ENCODE data around the gene C19orf38.

C19orf38 gene

DNA sequence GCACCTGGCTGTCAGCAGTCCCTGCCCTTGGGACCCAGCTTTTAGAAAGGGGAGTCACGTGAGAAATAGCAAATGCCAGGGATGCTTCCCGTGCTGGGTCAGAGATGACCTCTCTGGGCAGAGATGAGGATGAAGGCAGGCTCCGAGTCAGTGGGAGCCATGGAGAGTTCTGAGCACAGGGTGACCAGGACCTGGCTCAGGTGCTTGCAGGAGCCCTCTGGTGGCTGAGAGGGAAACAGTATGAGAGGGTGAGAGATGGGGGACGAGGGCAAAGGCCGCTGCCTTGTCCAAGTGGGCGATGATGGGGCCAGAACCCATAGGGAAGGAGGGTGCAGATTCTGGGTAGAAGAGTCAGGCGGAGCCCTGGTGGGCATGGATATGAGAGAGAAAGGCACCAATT is 28.0 kb upstream of the C19orf38 start:
- no peak overlapping the region for H3K4me3 ChIP-seq (ENCODE audit: low read depth, low read length)
- no peak for DNase-seq (ENCODE audit: low read depth, low spot score)
- in situ Hi-C loops (cut with HindIII; ENCODE audit: low sequenced_read_pairs): no loop called here
- TF ChIP-seq, protein P1, sequence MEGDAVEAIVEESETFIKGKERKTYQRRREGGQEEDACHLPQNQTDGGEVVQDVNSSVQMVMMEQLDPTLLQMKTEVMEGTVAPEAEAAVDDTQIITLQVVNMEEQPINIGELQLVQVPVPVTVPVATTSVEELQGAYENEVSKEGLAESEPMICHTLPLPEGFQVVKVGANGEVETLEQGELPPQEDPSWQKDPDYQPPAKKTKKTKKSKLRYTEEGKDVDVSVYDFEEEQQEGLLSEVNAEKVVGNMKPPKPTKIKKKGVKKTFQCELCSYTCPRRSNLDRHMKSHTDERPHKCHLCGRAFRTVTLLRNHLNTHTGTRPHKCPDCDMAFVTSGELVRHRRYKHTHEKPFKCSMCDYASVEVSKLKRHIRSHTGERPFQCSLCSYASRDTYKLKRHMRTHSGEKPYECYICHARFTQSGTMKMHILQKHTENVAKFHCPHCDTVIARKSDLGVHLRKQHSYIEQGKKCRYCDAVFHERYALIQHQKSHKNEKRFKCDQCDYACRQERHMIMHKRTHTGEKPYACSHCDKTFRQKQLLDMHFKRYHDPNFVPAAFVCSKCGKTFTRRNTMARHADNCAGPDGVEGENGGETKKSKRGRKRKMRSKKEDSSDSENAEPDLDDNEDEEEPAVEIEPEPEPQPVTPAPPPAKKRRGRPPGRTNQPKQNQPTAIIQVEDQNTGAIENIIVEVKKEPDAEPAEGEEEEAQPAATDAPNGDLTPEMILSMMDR (IDR thresholded peaks at IDR 0.05; ENCODE audit: low read depth, low read length): peak; percentile 40

DNA sequence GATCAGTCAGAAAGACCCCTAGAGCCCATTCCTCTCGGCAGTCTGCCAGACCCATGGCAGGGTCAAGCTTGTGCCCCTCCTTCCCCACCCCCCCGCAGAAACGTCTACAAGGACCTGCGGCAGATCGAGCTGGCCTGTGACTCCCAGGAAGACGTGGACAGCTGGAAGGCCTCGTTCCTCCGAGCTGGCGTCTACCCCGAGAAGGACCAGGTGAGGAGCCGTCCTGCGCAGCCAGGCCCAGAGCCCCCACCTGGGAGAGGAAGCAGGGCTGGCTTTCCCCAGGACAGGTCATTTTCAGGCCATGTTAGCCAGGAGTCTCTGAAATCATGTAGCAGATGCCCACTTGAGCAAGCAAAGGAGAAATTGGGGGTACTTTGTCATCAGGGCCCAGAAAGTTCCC is 24.5 kb upstream of the C19orf38 start:
- no peak overlapping the region for H3K4me3 ChIP-seq (ENCODE audit: low read depth, low read length)
- in situ Hi-C loops (cut with HindIII; ENCODE audit: low sequenced_read_pairs): no loop called here
- no peak for DNase-seq (ENCODE audit: low read depth, low spot score)

DNA sequence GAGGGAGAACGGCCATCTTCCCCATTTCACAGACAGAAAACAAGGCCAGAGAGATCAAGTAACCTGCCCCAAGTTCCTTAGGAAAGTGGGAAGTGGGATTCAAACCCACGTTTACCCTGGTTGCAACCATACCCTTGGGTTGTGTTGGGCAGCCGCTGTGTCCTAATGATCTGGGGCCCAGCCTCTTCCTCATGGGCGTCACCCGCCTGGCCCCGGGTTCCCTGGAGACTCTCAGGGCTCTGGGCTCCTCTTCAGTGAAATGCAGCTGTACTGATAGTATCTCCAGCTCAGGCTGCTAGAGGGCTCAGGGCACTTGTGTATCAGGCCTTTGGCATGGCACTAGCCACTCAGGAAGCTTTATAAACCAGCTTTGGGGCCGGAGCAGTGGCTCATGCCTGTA is 22.0 kb upstream of the C19orf38 start:
- H3K4me3 ChIP-seq (ENCODE audit: low read depth, low read length): no peak overlapping the region
- DNase-seq (ENCODE audit: low read depth, low spot score): no peak
- TF ChIP-seq, protein P1 (IDR thresholded peaks at IDR 0.05; ENCODE audit: low read depth, low read length): no peak
- in situ Hi-C loops (cut with HindIII; ENCODE audit: low sequenced_read_pairs): no loop called here

More for the DNA sequence above, 24.5 kb upstream of the C19orf38 start:
- TF ChIP-seq, protein P1 (IDR thresholded peaks at IDR 0.05; ENCODE audit: low read depth, low read length): no peak

DNA sequence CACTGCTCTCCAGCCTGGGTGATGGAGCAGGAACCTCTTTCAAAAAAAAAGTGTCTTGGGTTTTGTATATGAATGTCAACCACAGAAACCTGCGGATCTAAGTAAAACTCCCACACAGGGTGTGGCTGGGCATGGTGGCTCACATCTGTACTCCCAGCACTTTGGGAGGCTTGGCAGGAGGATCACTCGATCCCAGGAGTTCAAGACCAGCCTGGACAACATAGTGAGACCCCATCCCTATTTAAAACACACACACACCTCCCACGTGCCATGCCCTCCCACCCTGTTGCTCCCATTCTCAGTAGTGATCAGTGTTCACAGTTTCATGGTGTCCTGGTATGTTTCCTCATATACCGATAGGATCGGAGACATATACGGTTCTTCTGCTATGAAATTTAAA is 21.4 kb upstream of the C19orf38 start:
- DNase-seq (ENCODE audit: low read depth, low spot score): no peak
- in situ Hi-C loops (cut with HindIII; ENCODE audit: low sequenced_read_pairs): no loop called here
- TF ChIP-seq, protein P1 (IDR thresholded peaks at IDR 0.05; ENCODE audit: low read depth, low read length): no peak
- H3K4me3 ChIP-seq (ENCODE audit: low read depth, low read length): no peak overlapping the region

DNA sequence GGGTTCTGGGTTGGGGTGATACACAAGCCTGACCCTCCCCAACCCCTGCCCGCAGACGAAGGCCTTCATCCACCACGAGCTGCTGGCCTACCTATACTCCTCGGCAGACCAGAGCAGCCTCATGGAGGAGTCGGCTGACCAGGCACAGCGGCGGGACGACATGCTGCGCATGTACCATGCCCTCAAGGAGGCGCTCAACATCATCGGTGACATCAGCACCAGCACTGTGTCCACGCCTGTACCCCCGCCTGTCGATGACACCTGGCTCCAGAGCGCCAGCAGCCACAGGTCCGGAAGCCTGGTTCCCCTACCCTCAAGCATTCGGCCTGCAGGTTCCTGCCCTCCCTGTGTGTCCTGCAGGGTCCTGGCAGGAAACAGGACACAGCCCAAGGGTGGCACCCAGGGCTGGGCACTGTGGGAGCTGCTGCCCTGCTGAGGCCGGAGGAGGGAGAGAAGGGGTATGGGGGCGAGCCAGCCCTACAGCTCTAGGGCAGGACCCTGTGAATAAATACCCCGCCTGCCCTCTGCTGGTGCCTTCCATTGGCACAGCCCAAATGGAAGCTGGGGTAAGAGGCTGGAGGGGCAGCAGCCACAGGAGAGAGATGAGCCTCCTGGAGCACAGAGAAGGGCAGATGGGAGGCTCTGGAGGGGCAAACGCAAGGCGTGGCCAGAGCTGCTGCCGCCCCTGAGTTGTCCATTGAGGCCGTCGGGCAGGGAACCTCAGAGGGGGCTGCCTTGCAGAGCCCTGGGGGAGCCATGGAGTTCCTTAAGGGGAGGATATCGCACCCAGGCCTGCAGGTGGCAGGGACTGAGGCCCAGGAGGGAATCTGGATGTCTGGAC is 19.0 kb upstream of the C19orf38 start:
- TF ChIP-seq, protein P1 (IDR thresholded peaks at IDR 0.05; ENCODE audit: low read depth, low read length): peak; percentile 12
- in situ Hi-C loops (cut with HindIII; ENCODE audit: low sequenced_read_pairs): no loop called here
- H3K4me3 ChIP-seq (ENCODE audit: low read depth, low read length): no peak overlapping the region
- no peak for DNase-seq (ENCODE audit: low read depth, low spot score)

DNA sequence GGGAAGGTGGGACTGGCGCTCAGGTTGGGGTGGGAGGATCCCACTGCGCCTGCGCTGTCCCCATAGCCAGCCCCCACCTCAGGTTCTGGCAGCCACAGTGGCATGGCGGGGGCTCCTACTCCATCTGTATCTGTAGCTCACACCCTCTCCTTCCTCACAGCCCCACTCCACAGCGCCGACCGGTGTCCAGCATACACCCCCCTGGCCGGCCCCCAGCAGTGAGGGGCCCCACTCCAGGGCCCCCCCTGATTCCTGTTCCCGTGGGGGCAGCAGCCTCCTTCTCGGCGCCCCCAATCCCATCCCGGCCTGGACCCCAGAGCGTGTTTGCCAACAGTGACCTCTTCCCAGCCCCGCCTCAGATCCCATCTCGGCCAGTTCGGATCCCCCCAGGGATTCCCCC is 18.2 kb upstream of the C19orf38 start:
- in situ Hi-C loops (cut with HindIII; ENCODE audit: low sequenced_read_pairs): no loop called here
- H3K4me3 ChIP-seq (ENCODE audit: low read depth, low read length): no peak overlapping the region
- DNase-seq (ENCODE audit: low read depth, low spot score): no peak
- TF ChIP-seq, protein P1 (IDR thresholded peaks at IDR 0.05; ENCODE audit: low read depth, low read length): no peak
